ENCODE results near the gene FRMPD1.
"Not testable (repeated sequence)": the region's sequence is repeated elsewhere in the genome, so short reads cannot be mapped to it uniquely, and the experiment has no call there.

Gene FRMPD1

DNA sequence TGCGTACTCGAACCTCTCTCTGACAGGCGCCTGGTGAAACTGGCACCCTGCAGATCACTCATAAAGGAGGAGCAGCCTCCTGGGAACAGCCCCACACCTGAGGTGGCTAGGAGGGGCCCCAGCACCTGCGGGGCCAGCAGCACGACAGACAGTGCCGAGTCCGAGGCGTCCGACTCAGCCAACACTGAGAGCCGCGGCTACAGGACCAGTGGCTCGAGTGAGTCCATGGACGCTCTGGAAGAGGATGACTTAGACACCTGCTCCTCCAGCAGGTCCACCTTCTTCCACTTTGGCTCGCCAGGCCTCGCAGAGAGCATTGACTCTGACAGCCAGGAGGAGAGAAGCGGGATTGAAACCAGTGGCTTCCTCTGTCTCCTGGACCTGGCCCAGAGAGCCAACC is 89.4 kb downstream of the FRMPD1 start:
- no peak for DNase-seq

DNA sequence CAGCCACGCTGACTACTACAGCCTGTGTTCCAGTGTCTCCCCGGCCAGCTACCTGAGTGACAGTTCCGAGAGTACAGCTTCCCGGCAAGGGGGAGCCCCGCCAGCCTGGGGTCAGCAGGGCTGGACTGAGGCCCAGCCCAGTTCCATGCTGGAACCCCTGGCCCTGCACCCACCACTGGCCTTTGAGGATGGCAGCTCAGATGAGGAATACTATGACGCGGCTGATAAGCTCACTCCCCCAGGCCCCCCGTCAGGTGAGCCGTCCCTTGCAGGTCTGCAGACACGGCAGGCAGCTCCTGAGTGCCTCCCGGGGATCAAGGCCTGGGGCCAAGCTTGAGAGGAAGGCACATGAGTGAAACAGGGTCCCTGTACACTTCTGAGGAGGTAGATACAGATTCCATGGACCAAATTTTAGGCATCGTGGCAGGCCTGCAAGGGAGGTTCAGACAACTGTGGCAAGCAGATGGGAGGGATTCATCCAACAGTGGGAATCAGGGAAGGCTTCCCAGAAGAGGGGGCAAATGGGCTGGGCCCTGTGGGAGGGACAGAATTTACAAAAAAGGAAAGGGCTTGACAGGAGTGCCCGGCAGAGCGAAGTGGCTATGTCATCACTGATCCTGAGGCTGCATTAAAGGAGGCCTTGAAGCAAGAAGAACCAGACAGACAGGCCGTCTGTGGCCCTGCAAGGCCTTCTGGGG is 90.0 kb downstream of the FRMPD1 start:
- no peak for DNase-seq

DNA sequence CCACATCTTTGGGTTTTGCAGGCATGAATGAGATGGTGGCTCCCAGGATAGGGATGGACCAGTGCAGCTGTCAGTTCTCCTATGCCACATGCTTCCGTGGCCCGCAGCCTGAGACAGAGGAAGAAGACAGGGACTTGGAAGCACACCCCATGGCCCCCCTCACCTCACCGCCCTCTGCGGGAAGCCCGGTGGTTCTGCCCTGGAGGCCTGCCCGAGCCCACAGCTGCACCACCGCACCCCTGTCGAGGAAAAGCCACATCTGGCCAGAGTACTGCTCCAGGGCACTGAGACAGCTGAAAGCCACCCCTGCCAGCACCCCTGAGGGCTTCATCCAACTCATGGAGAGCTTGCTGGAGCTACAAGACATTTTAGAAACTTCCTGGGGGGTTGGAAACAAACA is 95.2 kb downstream of the FRMPD1 start:
- DNase-seq = no peak

DNA sequence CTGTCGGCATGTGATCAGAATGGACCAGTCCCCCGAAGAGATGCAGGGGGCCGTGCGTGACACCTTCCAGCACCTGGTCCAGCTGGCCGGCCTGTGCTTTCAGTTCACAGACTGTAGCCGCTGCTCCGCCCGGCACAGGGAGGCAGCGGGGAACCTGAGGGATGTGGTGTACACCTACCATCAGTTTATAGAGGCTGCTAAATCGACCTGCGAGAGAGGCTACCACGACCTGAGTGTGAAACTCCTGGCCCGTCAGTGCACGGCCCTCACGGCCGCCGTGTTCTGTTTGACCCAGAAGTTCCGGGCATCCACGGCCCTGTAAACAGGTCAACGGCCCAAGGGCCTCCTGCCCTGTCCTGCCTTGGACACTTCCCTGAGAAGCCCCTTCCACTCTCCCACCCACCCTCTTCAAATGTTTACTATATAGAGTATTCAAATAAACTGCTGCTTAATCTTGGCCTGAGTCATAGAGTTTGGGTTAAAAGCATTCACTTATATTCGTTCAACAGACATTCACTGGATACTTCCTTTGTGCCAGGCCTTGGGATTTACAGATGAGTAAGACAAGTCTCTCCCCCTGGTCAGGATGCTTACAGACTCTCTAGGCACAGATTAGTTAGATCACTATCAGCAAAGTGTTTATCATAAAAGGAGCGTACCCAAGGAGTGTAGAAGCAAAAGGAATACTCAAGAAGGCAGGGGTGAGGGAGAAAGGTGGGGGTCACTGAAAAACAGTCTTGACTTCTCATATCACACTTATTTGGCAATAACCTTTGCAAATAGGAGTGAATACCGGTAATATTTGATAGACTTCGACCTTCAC is 95.9 kb downstream of the FRMPD1 start:
- no peak for DNase-seq

DNA sequence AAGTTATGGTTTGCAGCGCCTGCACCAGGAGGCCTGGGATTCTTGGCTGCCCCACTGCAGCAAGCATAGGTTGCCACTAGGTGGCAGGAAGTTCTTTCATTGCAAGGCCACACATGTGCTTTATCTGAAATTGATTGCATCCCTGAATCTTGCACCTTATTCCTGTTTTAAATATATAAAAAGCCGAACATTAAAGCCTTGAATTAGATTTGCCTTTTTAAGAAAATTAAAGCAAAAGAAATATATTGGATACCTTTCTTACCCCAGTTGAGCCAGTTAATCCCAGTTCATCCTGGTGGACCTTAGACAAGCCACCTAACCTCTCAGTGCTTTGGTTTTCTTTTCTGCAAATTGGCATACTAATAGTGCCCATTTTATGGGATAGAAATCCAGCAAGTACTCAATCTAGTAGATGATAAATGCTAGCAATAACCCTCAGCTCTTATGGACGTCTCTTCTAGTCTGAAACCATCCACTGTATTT is 96.6 kb downstream of the FRMPD1 start:
- peak; percentile 53 for DNase-seq

DNA sequence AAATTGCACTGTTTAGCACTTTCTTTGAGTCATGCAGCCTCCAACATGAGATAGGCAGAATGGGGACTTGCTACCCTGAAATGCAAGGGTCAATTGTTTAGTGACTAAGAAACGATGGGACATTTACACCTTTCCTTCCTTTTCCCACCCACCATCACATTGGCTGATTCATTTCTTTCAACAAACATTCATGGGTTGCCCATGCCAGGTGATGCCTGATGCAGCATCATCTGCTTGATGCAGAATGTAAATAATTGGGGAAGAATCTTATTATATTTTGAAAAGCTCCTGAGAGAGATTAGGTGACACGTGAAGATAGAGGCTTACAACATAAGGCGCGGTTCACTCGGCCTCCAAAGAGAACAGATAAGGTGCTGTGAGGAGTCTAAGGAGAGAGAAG is 98.4 kb downstream of the FRMPD1 start:
- no peak for DNase-seq

DNA sequence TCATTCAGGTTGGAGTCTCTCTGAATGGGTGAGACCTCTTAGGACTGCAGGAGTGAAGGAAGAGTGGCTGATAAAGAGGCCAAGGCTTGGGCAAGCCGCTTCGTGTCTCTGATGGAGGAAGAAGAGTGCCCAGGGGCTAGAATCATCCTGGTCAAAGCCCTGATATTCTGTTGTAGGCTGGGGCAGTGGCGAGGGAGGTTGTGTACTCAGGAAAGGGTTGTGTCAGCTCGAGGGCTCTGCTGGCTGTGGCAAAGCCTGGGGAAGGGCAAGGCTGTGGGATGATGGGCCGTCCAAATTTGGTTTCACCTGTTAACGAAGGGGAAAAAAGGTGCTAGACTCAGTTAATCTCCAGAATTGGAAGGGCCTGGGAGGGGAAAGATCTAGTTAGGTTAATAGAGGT is 100.4 kb downstream of the FRMPD1 start:
- no peak for DNase-seq

DNA sequence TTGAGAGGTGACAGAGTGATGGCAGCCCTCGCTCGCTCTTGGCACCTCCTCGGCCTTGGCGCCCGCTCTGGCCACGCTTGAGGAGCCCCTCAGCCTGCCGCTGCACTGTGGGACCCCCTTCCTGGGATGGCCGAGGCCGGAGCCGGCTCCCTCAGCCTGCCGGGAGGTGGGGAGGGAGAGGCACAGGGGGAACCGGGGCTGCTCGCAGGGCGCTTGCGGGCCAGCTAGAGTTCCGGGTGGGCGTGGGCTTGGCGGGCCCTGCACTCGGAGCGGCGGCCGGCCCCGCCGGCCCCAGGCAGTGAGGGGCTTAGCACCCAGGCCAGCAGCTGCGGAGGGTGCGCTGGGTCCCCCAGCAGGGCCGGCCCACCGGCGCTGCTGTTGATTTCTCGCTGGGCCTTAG is 101.0 kb downstream of the FRMPD1 start:
- DNase-seq = not testable (repeated sequence)

DNA sequence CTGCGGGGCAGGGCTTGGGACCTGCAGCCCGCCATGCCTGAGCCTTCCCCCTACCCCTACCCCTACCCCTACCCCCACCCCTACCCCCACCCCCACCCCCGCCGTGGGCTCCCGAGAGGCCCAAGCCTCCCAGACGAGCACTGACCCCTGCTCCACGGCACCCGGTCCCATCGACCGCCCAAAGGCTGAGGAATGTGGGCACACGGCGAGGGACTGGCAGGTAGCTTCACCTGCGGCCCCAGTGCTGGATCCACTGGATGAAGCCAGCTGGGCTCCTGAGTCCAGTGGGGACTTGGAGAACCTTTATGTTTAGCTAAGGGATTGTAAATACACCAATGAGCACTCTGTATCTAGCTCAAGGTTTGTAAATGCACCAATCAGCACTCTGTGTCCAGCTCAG is 101.4 kb downstream of the FRMPD1 start:
- not testable (repeated sequence) for DNase-seq

DNA sequence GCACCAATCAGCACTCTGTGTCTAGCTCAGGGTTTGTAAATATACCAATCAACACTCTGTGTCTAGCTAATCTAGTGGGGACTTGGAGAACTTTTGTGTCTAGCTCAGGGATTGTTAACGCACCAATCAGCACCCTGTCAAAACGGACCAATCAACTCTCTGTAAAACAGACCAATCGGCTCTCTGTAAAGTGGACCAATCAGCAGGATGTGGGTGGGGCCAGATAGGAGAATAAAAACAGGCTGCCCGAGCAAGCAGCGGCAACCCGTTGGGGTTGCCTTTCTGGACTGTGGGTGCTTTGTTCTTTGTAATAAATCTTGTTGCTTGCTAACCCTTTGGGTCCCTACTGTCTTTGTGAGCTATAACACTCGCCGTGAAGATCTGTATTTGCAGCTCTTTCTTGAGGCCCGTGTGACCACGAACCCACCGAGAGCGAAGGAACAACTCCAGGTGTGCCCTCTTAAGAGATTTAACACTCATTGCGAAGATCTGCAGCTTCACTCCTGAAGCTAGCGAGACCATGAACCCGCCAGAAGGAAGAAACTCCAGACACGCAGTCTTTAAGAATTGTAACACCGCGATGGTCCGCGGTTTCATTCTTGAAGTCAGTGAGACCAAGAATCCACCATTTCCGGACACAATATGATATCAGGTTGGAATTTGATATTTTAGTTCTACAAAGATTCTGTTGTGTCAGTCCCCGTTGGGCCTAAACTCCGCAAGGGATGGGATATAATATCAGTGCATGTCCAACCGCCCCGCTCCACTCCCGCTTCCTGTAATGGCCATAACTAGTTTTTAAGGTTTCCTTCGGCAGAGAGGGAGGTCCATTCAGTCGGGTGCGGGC is 102.1 kb downstream of the FRMPD1 start:
- DNase-seq = no peak

DNA sequence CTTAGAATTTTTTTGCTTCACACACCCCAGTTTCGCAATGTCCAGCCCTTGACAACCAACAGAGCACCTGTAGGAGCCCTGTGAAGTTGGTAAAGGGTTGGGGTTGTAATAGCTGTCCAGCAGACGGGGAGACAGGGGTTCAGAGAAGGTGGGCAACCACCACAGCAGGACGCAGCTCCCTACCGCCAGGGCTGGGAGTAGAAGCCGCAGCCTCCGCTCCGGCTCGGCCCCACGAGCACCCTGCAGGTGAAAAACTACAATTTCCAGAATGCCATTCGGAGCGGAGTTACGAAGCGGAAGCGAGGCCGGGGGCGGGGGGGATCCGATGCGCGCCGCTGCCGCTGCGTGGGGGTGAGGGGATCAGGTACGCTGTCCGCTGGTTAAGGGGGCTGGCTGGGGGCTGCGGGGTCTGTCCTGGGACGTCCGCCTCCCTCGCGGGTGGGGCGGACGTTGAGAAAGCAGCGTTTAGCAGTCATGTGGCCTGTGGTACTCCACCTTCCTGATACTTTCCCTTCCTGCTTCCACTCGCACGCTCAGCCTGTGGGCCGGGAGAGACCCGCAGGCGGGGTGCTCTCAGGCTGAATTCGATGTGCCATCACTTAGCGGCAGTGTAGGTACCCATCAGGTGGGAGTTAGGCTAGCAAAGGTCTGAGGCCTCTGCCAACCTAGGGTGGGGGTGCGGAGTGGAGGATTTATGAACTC is 102.9 kb downstream of the FRMPD1 start, which contains the start of gene TRMT10B:
Gene TRMT10B (plus strand): TSS at position 317 of the 702 bp plus-strand sequence. CDS start 8,127 bp downstream, outside the sequence.
- peak; percentile 81 for DNase-seq

DNA sequence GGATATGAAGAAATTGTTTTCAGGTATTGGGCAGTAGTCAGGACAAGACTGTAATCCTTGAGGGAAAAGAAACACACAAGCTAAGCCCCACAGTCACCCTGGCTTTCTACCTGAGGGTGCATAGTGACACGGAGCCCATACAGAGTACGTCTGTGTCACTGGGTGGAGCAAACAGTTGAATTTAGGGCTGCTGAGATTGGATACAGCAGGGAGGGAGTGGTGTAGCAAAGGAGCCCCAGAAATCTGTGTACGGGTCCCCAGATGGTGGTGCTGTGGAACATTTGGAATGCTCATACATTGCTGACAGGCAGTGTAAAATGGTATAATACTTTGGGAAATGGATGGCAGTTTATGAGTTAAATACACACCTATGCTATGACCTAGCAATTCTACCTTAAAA is 108.0 kb downstream of the FRMPD1 start:
- DNase-seq = no peak

DNA sequence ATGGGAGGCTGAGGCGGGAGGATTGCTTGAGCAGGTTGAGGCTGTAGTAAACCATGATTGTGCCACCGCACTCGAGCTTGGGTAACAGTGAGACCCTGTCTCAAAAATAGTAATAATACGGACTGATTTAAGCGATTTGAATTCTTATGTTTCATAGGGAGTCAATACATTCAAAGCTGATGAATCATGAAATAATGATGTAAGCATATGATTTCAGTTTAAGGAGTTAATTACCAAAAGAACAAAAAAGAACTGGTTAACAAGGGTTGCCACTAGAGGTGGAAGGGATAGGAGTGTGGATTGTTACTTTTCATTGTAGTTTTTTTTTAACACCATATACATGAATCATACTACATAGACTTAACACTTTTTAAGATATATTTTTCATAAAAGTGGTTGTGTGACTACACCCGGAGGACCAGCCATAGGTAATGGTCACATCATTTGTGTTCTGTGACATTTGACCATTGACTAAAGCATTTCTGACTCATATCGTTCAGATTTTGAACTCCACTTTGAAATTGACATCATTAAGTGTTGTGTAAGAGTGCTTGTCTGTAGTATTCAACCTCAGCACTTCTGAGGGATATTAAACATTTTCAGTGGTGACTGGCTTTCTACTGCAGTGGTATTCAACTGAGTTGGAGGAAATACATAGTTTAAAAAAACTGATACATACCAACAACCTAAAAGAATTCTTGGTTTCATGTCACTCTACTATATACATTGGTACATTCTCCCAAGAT is 109.8 kb downstream of the FRMPD1 start:
- DNase-seq = no peak

DNA sequence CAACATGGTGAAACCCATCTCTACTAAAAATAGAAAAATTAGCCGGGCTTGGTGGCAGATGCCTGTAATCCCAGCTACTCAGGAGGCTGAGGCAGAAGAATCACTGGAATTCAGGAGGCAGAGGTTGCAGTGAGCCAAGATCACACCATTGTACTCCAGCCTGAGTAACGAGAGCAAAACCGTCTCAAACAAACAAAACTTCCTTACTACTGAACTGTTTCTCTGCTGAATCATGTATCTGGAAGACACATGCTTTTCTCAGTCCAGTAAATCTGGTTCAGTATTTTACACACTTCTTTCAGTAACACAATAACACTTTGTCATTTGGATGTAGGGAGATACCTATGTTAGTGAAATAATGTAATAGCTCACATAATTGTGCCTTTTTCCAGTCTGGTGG is 110.8 kb downstream of the FRMPD1 start:
- no peak for DNase-seq

DNA sequence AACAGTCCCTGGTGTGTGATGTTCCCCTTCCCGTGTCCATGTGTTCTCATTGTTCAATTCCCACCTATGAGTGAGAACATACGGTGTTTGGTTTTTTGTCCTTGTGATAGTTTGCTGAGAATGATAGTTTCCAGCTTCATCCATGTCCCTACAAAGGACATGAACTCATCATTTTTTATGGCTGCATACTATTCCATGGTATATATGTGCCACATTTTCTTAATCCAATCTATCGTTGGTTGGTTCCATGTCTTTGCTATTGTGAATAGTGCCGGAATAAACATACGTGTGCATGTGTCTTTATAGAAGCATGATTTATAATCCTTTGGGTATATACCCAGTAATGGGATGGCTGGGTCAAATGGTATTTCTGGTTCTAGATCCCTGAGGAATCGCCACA is 114.5 kb downstream of the FRMPD1 start:
- not testable (repeated sequence) for DNase-seq

DNA sequence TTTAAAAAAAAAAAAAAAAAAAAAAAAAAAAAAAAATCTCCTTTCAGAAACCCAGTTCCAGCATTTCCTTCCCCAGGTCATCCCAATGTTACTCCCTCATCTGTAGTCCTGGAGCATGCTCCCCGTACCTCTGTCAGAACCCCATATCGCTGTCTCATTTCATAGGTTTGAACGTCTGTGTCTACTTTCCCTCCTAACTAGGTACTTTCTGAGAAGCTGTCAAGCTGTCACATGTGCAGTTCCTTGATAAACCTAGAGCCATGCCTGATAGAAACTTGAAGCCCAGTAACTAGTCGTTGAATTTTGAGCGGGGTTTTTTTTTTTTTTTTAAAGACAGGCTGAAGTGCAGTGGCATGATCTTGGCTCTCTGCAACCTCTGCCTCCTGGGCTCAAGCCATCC is 118.6 kb downstream of the FRMPD1 start:
- DNase-seq = no peak

DNA sequence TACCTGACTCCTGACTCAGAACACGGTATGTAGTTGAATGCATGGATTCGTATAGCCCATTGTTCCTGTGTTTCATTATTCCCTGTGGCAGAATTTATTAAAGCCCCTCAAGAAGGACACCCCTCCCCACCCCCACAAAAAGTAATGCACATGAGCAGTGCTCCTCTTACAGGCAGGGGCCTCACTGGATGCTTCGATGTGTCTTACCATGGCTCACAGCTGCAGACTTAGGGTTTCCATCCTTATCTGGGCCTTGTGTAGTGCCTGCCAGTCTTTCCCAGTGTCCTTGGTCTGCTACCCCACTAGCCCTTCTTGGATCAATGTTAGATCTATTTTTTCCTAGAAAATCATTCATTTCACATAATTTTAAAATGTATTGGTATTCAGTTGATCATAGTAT is 119.2 kb downstream of the FRMPD1 start:
- no peak for DNase-seq

DNA sequence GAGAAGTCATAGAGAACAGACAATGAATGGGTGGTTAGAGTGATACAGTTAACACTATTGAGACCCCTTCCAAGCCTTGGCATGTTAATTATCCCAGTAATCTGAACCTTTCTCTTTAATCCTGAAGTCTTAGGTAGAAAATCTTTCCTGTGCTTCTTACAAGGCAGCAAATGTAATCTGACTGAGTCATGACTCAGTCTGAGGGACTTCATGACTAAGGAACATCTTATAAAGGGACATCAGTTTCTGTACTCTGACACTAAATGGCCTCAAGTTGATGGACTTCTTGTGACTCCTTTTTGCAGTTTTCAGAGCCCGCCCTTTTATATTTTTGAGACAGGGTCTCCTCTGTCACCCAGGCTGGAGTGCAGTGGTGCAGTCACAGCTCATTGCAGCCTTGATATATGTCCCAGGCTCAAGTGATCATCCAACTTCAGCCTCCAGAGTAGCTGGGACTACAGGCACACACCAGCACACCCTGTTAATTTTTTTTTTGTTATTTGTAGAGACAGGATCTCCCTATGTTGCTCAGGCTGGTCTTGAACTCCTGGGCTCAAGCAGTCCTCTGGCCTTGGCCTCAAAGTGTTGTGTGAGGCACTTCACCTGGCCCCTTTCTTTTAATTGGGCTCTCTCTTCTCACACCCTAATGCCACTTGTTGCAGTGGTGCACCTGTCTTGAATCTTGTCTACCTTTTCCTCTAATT is 124.6 kb downstream of the FRMPD1 start:
- DNase-seq = no peak

DNA sequence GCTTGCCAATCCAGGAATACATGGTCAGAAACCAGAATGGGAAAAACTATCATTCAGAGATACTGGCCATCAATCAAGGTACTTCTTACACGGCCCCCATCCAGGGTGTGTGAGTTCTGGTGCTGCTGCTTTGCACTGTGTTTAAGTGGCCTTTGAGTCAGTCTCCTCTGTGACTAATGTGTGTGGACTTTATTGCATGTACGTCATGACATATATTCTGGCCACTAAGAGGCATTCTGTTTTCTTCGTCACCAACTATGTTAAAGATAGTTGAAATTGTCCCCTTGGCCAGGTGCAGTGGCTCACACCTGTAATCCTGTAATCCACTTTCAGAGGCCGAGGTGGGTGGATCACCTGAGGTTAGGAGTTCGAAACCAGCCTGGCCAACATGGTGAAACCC is 125.6 kb downstream of the FRMPD1 start:
- no peak for DNase-seq

DNA sequence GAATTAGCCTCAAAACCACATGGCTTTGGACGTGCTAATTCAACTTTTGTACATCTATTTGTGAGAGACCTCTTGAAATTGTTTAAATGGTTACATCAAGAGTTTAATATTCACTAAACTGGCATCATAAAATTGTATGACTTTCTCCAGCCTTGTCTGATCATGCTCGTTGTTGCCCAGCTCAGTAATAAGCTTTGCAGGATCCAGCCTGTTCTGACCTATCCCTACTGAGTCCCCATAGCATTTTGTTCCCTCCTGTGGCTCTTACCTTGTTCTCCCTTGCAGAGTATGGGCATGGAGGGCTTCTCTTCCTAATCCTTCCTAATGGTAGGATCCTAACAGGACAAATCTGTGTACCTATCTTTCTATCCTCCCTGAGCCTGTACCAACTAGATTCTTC is 127.8 kb downstream of the FRMPD1 start:
- no peak for DNase-seq

DNA sequence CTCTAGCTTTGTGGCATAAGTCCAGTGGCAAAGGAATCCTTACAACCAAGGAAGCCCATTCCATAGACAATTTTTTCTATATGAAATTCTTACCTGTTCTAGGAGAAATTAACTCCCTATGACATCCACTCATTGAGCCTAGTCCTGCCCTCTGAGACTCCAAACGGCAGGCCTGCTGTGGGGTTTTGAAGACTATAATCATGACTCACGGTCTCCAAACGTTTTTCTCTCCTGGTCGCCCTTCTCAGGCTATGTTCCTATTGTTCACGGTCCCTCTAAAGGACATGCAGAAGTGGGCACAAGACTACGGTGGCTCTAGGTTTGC is 133.5 kb downstream of the FRMPD1 start:
- no peak for DNase-seq
